Endothelial cell of umbilical vein (primary cell): ENCODE measurements around the gene TMEM135. TPM values are rescaled to one million over a fixed set of nuclear protein-coding genes. Genes with fewer than 3 reads are reported as not detected.

ENCODE experiments used
- BruUV-seq: library from RNA; stranded (reverse); fragments of 400-500 nt; replicated peaks from 2 replicates; lab custom pipeline; 2021; lab: Mats Ljungman, UMichigan
- CTCF ChIA-PET: fragments of 300-600, 350-600 bp; sonication (Branson Sonifier 250); formaldehyde crosslinking; loops from one replicate; lab custom pipeline; 2021; ENCODE audit warnings: antibody characterized with exemption, inconsistent platforms; lab: Charles Lee
- POLR2A ChIA-PET: fragments of 300-600, 350-600 bp; sonication (Branson Sonifier 250); formaldehyde crosslinking; loops from one replicate; lab custom pipeline; 2021; ENCODE audit warnings: antibody characterized with exemption, inconsistent platforms; lab: Charles Lee
- DNase-seq: peaks from one replicate; pipeline ENCODE4 v3.0.0-alpha.2; 2011; ENCODE audit warnings: low read depth, low spot score
- FAIRE-seq: peaks from 2 replicates; lab custom pipeline; 2011; peaks lifted over from hg19 to GRCh38; lab: Jason Lieb, UNC
- H2AFZ ChIP-seq: 2 replicates; pipeline ENCODE4 v1.6.0; 2012; ENCODE audit warnings: low read depth, low read length, control low read depth, inconsistent platforms
- H3K27ac ChIP-seq: 2 replicates; pipeline ENCODE4 v1.5.1; 2011; ENCODE audit warnings: low read depth, mild to moderate bottlenecking, control low read depth, low read length, moderate library complexity; ENCODE audit not compliant: insufficient read depth
- H3K27me3 ChIP-seq, 2 experiments: 2 replicates each; pipeline versions ENCODE4 v1.6.0 to v1.6.1; 2011; ENCODE audit warnings: low read length in 2 of 2, mixed read lengths in 1 of 2; ENCODE audit not compliant: control insufficient read depth in 2 of 2, insufficient read depth in 2 of 2
- H3K36me3 ChIP-seq, 2 experiments: 2 replicates in 1 of 2; 3 replicates in 1 of 2; pipeline ENCODE4 v1.5.1; 2011; ENCODE audit warnings: low read length in 2 of 2, mild to moderate bottlenecking in 1 of 2, moderate library complexity in 1 of 2; ENCODE audit not compliant: control insufficient read depth in 2 of 2, insufficient read depth in 2 of 2; ENCODE audit errors: extremely low read depth in 1 of 2
- H3K4me1 ChIP-seq: 3 replicates; pipeline ENCODE4 v1.5.1; 2011; ENCODE audit warnings: mild to moderate bottlenecking, low read length; ENCODE audit not compliant: control insufficient read depth, insufficient read depth; ENCODE audit errors: extremely low read depth
- H3K4me2 ChIP-seq: 2 replicates; pipeline ENCODE4 v1.6.1; 2011; ENCODE audit warnings: low read length, control low read depth, mixed read lengths; ENCODE audit not compliant: insufficient read depth
- H3K4me3 ChIP-seq, 3 experiments: fragments of 200-600 bp in 1 of 3; sonication (generic), shearing (Covaris generic) in 1 of 3; replicated peaks in 1 of 3; 2 replicates each; pipeline ENCODE4 v1.5.1; 2011 to 2016; ENCODE audit warnings: control low read depth in 3 of 3, low read length in 3 of 3, mild to moderate bottlenecking in 2 of 3, inconsistent platforms in 1 of 3, low read depth in 1 of 3, moderate library complexity in 1 of 3; ENCODE audit not compliant: insufficient read depth in 1 of 3
- H3K79me2 ChIP-seq: 2 replicates; pipeline ENCODE4 v1.6.0; 2012; ENCODE audit warnings: low read length, inconsistent platforms; ENCODE audit not compliant: control insufficient read depth, insufficient read depth
- H3K9ac ChIP-seq: replicated peaks from 2 replicates; pipeline ENCODE3; 2011; ENCODE audit warnings: low read length, control low read depth; ENCODE audit not compliant: insufficient read depth; ENCODE audit errors: extremely low read depth
- H3K9me1 ChIP-seq: replicated peaks from 3 replicates; pipeline ENCODE4 v1.6.0; 2011; ENCODE audit warnings: mild to moderate bottlenecking, low read length; ENCODE audit not compliant: control insufficient read depth, insufficient read depth; ENCODE audit errors: extremely low read depth
- H3K9me3 ChIP-seq: replicated peaks from 2 replicates; pipeline ENCODE4 v1.5.1; 2012; ENCODE audit warnings: low read length, inconsistent platforms; ENCODE audit not compliant: control insufficient read depth, insufficient read depth
- H4K20me1 ChIP-seq: replicated peaks from 2 replicates; pipeline ENCODE3; 2011; ENCODE audit warnings: mild to moderate bottlenecking, low read length; ENCODE audit not compliant: control insufficient read depth, insufficient read depth; ENCODE audit errors: extremely low read depth
- CTCF ChIP-seq, 2 donors: IDR thresholded peaks; 1 replicate in 1 of 2; 2 replicates in 1 of 2; pipeline ENCODE4 v1.5.1; 2011; ENCODE audit warnings: low read length in 2 of 2, mild to moderate bottlenecking in 2 of 2, moderate library complexity in 2 of 2, control low read depth in 1 of 2, inconsistent platforms in 1 of 2, low read depth in 1 of 2; ENCODE audit not compliant: insufficient read depth in 1 of 2; ENCODE audit errors: extremely low read depth in 1 of 2
- EZH2 ChIP-seq: IDR thresholded peaks from 2 replicates; pipeline ENCODE4 v1.6.1; 2012; ENCODE audit warnings: borderline replicate concordance, low read depth, mild to moderate bottlenecking, moderate library complexity, low read length, inconsistent platforms; ENCODE audit not compliant: severe bottlenecking
- FOS ChIP-seq: IDR thresholded peaks from 2 replicates; pipeline ENCODE4 v1.6.1; 2011; ENCODE audit warnings: mild to moderate bottlenecking, low read length, moderate library complexity, borderline replicate concordance; ENCODE audit not compliant: insufficient read depth
- GATA2 ChIP-seq: IDR thresholded peaks from 2 replicates; pipeline ENCODE4 v1.7.0; 2011; ENCODE audit warnings: low read depth, mild to moderate bottlenecking, moderate library complexity, mixed read lengths, low read length; ENCODE audit not compliant: insufficient read length, insufficient read depth
- JUN ChIP-seq: IDR thresholded peaks from 2 replicates; pipeline ENCODE4 v1.6.1; 2011; ENCODE audit warnings: borderline replicate concordance, low read depth; ENCODE audit not compliant: insufficient read length, insufficient read depth
- MAX ChIP-seq: IDR thresholded peaks from 2 replicates; pipeline ENCODE4 v1.6.1; 2011; ENCODE audit not compliant: insufficient read depth, insufficient read length
- MYC ChIP-seq: IDR thresholded peaks from one replicate; pipeline ENCODE4 v1.6.1; 2011; ENCODE audit warnings: mild to moderate bottlenecking, low read depth, low read length
- POLR2A ChIP-seq: IDR thresholded peaks from 2 replicates; pipeline ENCODE4 v1.6.1; 2012; ENCODE audit warnings: low read depth, mild to moderate bottlenecking, control low read depth, low read length
- POLR2AphosphoS5 ChIP-seq: IDR thresholded peaks from 2 replicates; pipeline ENCODE4 v1.6.1; 2012; ENCODE audit warnings: low read depth, mild to moderate bottlenecking, control low read depth, low read length, moderate library complexity; ENCODE audit not compliant: insufficient read depth
- dilution Hi-C: fragments of 300-500 bp; cut with MboI; formaldehyde crosslinking; loops from one replicate; pipeline ENCODE4 v1.15.0; 2019; ENCODE audit warnings: low sequenced_read_pairs; ENCODE audit not compliant: extremely low pct_ligation_motif_present
- intact Hi-C: fragments of 100-400 bp; cut with micrococcal nuclease; formaldehyde crosslinking; loops from one replicate; pipeline ENCODE4 v1.10.0; 2022
- polyA plus RNA-seq, 4 experiments: library from polyadenylated mRNA; depleted of rRNA in 3 of 4; stranded (reverse) in 3 of 4; unstranded in 1 of 4; fragments of >200 nt; gene quantifications; 2 replicates each; pipeline versions ENCODE4 v1.2.1 to v1.2.3, GENCODE V29; 2011 to 2012; ENCODE audit warnings: missing spikeins in 1 of 4
- total RNA-seq: library from RNA; stranded (reverse); gene quantifications from 2 replicates; pipeline ENCODE4 v1.2.3, GENCODE V29; 2021

TMEM135 gene
- total and polyA plus RNA-seq, 2 donors (not counting 3 experiments of a cell fraction or from before 2014, with no cell fraction given) = 12.3 to 33.2 TPM

- no peaks in the 10 kb centered on the region for H3K9me3 ChIP-seq
- H3K4me2 ChIP-seq = no peak overlapping the region
- DNase-seq = no peak
- H3K4me3 ChIP-seq = no peak overlapping the region
- BruUV-seq = no TSS peak
- intact Hi-C loops = no loop called here
- no peak overlapping the region for H3K9ac ChIP-seq
- H3K36me3 ChIP-seq = no peaks in the 10 kb centered on the region
- no peaks in the 10 kb centered on the region for H3K79me2 ChIP-seq
- CTCF ChIA-PET = interaction anchor here (1.1 to 1.7 kb wide), 4 partner anchors 11 to 261 kb away, joined by 3 to 21 read pairs (median 4); no protein-coding TSS in a partner anchor
- no peaks in the 10 kb centered on the region for H3K27me3 ChIP-seq
- H4K20me1 ChIP-seq = no peaks in the 10 kb centered on the region
- dilution Hi-C loops = no loop called here
- FAIRE-seq = no peak
- no peaks in the 10 kb centered on the region for H3K9me1 ChIP-seq
- H3K4me1 ChIP-seq = no peaks in the 10 kb centered on the region
- POLR2A ChIA-PET = no interaction called here
- H3K27ac ChIP-seq = no peak overlapping the region
- H2AFZ ChIP-seq = no peak overlapping the region
- TF ChIP-seq GATA2 (no peak), CTCF (IDR thresholded peaks at IDR 0.05; ENCODE audit: extremely low read depth in 1 of 2, insufficient read depth in 1 of 2, low read depth in 1 of 2, low read length in 2 of 2) (no peak), MAX (no peak), EZH2 (no peak)
Observed at GRCh38 chr11:87006035-87006434, 31.7 kb upstream of the TMEM135 start.

- ChIA-PET CTCF (interaction anchor here (0.6 to 1.4 kb wide), 2 partner anchors 13 to 378 kb away, joined by 3 to 7 read pairs; no protein-coding TSS in a partner anchor), POLR2A (no interaction called here)
- H3K9me3 ChIP-seq = no peaks in the 10 kb centered on the region
- no peak for FAIRE-seq
- H3K4me2 ChIP-seq = no peak overlapping the region
- no peak overlapping the region for H3K9ac ChIP-seq
- H4K20me1 ChIP-seq = no peaks in the 10 kb centered on the region
- H3K36me3 ChIP-seq = no peaks in the 10 kb centered on the region
- TF ChIP-seq JUN (no peak), FOS (no peak), MAX (no peak), POLR2AphosphoS5 (no peak), EZH2 (no peak), MYC (no peak), POLR2A (no peak)
- H2AFZ ChIP-seq = no peak overlapping the region
- H3K4me3 ChIP-seq = no peak overlapping the region
- no peaks in the 10 kb centered on the region for H3K27me3 ChIP-seq
- DNase-seq = no peak
- H3K9me1 ChIP-seq = no peaks in the 10 kb centered on the region
- H3K79me2 ChIP-seq = no peaks in the 10 kb centered on the region
- BruUV-seq = no TSS peak
- no peaks in the 10 kb centered on the region for H3K4me1 ChIP-seq
- intact Hi-C loops (no loop called here), dilution Hi-C loops (no loop called here)
- H3K27ac ChIP-seq = no peak overlapping the region
Observed at GRCh38 chr11:87007963-87008362, 29.8 kb upstream of the TMEM135 start.
